AG04449 (cell line): ENCODE data around the gene SCUBE1.

ENCODE experiments used
- CTCF ChIA-PET: fragments of 350-600 bp; formaldehyde crosslinking; extraction: SDS; loops from one replicate; lab custom pipeline; 2021; ENCODE audit warnings: antibody characterized with exemption; lab: Yijun Ruan, JAX
- POLR2A ChIA-PET: fragments of 400-600, 350-600 bp; formaldehyde crosslinking; extraction: SDS; loops from one replicate; lab custom pipeline; 2020; ENCODE audit warnings: antibody characterized with exemption, inconsistent platforms; lab: Yijun Ruan, JAX
- DNase-seq: peaks from one replicate; pipeline ENCODE4 v3.0.0-alpha.2; 2010; ENCODE audit warnings: low read depth, low spot score
- H3K4me3 ChIP-seq: 2 replicates; pipeline ENCODE4 v1.5.1; 2011; ENCODE audit warnings: low read depth, mild to moderate bottlenecking, control low read depth, low read length
- CTCF ChIP-seq: IDR thresholded peaks from one replicate; pipeline ENCODE4 v1.5.1; 2011; ENCODE audit warnings: mild to moderate bottlenecking, moderate library complexity, low read length, control low read depth, inconsistent platforms; ENCODE audit not compliant: insufficient read depth; ENCODE audit errors: missing control alignments

The SCUBE1 gene

GRCh38 chr22:43177479-43177878 lies 165.7 kb downstream of the SCUBE1 start:
- no peak overlapping the region for H3K4me3 ChIP-seq
- no peak for DNase-seq
- TF ChIP-seq CTCF = no peak
- CTCF ChIA-PET = interaction anchor here (3.3 kb wide), 1 partner anchor 10 kb away, joined by 18 read pairs; the partner anchor contains the start of gene TTLL12
- POLR2A ChIA-PET = no interaction called here

GRCh38 chr22:43176090-43176489 lies 167.1 kb downstream of the SCUBE1 start:
- no peak overlapping the region for H3K4me3 ChIP-seq
- ChIA-PET POLR2A (interaction anchor here (0.7 kb wide), 1 partner anchor 9 kb away, joined by 5 read pairs; no protein-coding TSS in a partner anchor), CTCF (no interaction called here)
- no peak for TF ChIP-seq CTCF
- DNase-seq = no peak

GRCh38 chr22:43174941-43175531 lies 168.1 kb downstream of the SCUBE1 start:
- no peak overlapping the region for H3K4me3 ChIP-seq
- CTCF ChIA-PET = no interaction called here
- DNase-seq = no peak
- no peak for TF ChIP-seq CTCF
- POLR2A ChIA-PET = no interaction called here

GRCh38 chr22:43173976-43174720 lies 169.0 kb downstream of the SCUBE1 start:
- POLR2A ChIA-PET = no interaction called here
- DNase-seq = no peak
- CTCF ChIA-PET = interaction anchor here (0.7 kb wide), 1 partner anchor 13 kb away, joined by 3 read pairs; no protein-coding TSS in a partner anchor
- H3K4me3 ChIP-seq = no peak overlapping the region
- no peak for TF ChIP-seq CTCF

- no peak for TF ChIP-seq CTCF
These were observed 169.6 kb downstream of the SCUBE1 start for GRCh38 chr22:43173566-43173965.

GRCh38 chr22:43172191-43172590 lies 171.0 kb downstream of the SCUBE1 start:
- no peak for DNase-seq
- ChIA-PET CTCF (interaction anchor here (1.5 kb wide), 1 partner anchor 16 kb away, joined by 3 read pairs; no protein-coding TSS in a partner anchor), POLR2A (no interaction called here)
- TF ChIP-seq CTCF = no peak
- no peak overlapping the region for H3K4me3 ChIP-seq

More at GRCh38 chr22:43173566-43173965, 169.6 kb downstream of the SCUBE1 start:
- no peak overlapping the region for H3K4me3 ChIP-seq
- DNase-seq = no peak
- ChIA-PET CTCF (interaction anchor here (0.7 kb wide), 1 partner anchor 14 kb away, joined by 3 read pairs; no protein-coding TSS in a partner anchor), POLR2A (no interaction called here)
